ENCODE data around the gene LHFPL6. TPM values are rescaled to one million over a fixed set of nuclear protein-coding genes. Genes with fewer than 3 reads are reported as not detected.
"Not testable (repeated sequence)": the region's sequence is repeated elsewhere in the genome, so short reads cannot be mapped to it uniquely, and the experiment has no call there.

The LHFPL6 gene
- total RNA-seq, 1 donor from 2014 or later = 54.3 TPM

DNA sequence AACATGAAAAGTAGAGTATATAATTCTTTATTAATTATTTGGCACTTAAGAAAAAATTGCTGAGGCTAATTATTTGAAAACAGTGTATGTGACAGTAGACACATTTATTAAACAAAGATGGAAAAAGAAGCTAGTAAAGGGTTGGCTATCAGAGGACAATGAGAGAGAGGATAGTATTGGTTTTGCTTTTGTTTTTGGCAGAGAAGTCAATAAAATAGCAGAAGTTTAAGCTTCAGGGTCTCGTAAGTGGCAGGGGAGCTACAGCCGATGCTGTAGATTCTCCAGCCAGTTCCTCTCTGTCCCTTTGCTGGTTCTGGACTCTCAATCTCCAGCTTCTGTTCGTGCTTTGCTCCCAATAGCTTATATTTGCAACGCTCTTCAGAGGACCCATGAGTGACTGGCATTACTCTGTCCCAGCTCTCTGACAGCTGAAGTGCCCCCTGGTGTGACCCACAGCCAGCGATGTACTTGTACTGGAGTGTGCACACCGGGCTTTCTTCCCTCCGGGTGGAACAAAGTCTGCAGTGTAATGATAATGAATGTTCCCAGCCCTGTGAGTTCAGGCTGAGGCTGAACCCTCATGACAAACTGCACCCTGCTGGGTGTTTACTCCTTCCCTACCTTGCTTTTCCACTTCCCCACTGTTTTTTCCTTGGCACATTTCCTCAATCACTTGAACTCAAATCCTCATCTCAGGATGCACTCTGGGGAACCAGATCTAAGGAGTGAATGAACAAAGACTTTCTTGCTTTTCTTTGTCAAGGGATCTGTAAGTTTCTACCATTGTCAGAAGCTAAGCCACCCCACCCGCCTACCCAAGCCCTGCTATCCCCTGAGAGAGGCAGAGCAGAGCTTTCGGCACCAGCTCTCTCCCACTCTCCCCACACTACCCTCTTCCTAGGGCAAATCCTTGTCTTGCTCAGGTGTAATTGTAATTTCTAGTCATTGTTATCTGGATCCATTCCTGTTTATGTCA is 254.8 kb downstream of the LHFPL6 start:
- peak; percentile 73 for DNase-seq
- intact Hi-C loops (cut with micrococcal nuclease) = no loop called here
- peak; percentile 92 for ATAC-seq

DNA sequence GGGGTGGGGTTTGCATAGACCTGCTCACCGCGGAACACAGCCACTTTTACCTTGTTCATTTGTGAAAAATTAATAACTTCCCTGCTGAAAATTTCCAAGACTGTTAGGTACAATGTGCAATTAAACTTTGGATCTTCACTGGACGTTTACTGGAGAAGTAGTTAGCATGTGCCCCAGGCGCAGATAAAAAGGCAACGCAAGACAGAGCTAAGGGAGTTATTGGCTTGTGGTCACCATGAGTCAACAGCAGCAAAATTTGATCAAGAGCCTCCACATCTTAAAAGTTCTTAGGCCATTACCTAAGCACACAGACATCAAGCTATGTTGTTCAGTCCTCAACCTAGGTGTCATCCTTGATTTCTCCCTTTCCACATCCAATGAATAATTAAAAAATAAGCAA is 257.0 kb downstream of the LHFPL6 start:
- no peak for DNase-seq
- intact Hi-C loops (cut with micrococcal nuclease) = no loop called here
- no peak for ATAC-seq

DNA sequence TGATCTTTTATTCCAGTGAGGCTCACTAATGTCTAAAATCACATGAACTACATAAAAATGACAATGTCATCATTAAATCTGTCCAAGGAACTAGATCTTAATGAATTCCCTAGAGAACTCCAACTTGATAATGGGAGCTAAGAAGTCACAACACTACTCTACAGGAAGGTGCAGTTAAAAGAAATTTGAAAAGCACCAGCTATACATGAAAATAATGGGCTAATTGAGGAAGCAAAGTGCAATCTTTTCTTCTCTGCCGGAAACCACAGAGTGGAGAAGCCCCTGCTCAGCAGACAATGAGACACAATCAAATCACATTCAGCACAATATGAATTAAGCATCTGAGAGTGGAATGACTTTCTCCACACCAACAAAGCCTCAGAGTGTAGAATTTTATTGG is 261.7 kb downstream of the LHFPL6 start:
- intact Hi-C loops (cut with micrococcal nuclease) = no loop called here
- no peak for DNase-seq
- ATAC-seq = no peak

DNA sequence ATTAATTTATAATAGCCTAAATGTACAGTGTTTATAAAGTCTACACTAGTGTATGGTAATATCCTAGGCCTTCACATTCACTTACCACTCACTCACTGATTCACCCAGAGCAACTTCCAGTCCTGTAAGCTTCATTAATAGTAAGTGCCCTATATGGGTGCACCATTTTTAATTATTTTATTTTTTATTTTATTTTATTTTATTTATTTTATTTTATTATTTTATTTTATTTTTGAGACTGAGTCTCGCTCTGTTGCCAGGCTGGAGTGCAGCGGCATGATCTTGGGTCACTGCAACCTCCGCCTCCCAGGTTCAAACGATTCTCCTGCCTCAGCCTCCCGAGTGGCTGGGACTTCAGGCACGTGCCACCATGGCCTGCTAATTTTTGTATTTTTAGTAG is 264.9 kb downstream of the LHFPL6 start:
- ATAC-seq; intact Hi-C loops (cut with micrococcal nuclease); DNase-seq: not testable (repeated sequence)

DNA sequence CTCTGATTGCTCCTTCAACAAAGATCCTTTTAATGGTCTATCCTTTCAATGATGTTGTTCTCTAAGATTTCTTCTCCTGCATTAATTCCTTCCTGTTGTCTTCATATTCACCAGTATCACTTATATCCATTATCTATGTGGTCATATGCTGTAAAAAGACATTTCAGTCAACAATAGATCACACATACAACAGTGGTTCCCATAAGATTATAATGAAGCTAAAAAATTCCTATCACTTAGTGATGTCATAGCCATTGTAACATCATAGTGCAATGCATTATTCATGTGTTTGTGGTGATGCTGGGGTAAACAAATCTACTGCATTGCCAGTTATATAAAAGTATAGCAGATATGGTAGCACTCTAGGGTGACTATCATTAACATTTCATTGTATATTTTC is 266.1 kb downstream of the LHFPL6 start:
- intact Hi-C loops (cut with micrococcal nuclease) = no loop called here
- no peak for ATAC-seq
- no peak for DNase-seq

DNA sequence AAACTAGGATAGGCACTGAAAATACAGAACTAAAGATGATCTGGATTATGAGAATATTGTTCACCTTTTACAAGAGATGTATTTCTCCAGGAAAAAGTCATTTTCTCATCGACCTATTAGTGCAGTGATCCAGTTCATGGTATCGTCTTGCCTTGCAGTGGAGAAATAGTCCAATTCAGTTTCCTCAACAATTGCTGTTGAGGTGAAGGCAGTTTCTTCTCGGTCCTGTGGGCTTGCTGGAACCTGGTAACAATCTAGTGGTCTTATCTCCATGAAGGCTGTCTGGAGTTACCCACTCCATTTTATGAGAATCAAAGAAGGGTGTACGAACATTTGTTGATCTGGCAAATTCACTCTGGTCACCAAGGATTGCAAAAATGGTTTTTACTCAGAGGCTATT is 266.8 kb downstream of the LHFPL6 start:
- ATAC-seq (no peak), DNase-seq (no peak)
- intact Hi-C loops (cut with micrococcal nuclease) = no loop called here

DNA sequence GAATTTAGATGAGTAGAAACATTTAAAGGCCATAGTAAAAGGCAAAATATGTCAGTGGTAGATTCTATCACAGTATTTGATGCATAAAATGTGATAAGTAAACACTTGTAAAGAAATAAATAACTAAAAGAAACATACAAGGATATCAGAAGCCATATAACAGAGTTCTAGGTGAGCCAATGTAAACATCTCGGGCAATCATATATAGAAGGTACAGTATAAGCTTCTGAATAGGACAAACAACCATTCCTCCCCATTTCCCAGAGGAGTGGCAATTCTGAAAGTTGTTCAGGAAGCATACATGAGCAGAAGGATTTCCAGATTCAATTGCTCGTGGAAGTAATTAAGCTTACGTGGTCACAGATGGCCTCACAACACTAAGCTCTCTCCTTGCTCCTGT is 267.3 kb downstream of the LHFPL6 start:
- no peak for DNase-seq
- intact Hi-C loops (cut with micrococcal nuclease) = no loop called here
- no peak for ATAC-seq

DNA sequence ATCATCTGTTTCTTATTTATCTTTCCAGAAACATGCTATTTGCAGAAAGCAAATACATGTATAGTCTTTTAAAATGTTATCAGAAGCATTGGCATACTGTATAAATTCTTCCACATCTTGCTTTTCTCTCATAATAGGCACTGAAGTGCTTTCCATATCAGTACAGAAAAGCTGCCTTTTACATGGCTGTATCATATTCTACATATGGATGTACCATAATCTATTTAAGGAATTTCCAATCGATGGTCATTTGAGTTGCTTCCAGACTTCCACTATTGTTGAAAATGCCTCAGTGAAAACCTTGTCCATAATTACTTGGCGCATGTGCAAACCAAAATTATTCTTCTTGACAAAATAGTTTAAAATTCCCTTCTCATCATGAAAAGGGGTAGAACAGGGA is 272.5 kb downstream of the LHFPL6 start:
- ATAC-seq (no peak), DNase-seq (no peak)
- intact Hi-C loops (cut with micrococcal nuclease) = no loop called here

DNA sequence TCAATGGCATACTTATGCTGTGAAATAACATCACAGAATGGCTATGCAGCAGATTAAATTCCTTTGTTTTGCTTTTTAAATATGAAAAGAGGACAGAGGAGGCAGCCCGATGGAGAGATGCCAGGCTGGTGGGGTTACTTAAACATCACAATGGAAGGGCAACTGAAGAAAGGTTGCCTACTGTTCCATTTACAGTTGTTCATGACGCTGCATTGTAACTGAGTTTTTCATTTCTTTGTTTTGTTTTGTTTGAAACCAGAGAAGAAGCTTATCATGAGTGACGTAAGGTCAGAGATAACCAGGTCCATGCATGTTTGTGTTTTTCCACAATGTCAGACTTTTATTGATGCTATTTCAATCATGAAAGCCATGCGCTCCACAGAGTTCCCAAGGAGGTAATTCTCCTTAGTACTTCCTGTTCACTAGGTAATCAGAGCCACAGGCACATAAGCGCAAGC is 273.8 kb downstream of the LHFPL6 start:
- intact Hi-C loops (cut with micrococcal nuclease) = no loop called here

DNA sequence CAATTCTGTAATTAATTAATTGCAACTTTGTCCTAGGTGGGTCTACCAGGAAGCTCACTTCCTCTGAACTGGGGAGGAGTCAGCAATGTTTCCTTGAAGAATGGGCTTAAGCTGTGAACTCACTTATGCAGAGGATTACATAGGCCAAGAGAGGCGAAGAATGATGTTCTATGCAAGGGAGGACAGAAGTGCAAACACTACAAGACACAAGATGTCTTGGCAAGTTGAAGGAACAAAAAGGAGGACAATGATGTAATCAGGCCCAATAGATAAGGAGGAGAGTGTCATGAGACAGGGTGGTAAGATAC is 275.9 kb downstream of the LHFPL6 start:
- DNase-seq = no peak
- ATAC-seq = peak; percentile 67
- intact Hi-C loops (cut with micrococcal nuclease) = no loop called here

More for the DNA sequence above, 273.8 kb downstream of the LHFPL6 start:
- DNase-seq = no peak
- ATAC-seq = no peak

DNA sequence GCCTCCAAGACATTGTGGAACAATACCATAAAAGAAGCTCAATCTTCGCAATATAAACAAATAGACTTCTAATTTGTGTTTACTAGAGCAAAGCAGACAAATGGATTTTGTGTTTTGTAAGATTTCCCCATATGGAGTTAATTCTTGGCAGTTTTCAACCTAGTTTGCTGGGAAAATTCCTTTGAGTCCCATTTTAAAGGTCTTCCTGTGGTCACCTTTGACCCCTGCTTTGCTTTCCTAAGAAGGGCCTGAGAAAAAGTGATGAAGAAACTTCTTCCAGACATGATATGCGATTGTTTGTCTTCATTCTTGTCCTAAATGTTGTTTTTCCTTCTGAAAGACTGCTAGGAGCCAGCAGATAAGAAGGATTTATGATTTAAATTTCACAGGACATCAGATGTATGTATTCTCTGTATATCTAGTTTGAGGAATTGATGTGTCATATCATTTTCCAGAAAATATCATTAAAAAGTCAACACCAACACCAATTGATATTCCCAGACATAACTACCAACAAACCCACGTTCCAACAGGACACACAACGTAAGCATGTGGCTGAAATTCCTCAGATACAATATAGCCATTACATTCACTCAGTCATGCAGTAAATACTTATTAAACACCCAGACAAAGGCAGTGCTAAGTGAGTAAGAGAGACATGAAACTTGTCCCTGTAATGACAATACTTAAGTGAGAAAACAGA is 276.4 kb downstream of the LHFPL6 start:
- intact Hi-C loops (cut with micrococcal nuclease) = no loop called here
- no peak for DNase-seq
- peak; percentile 11 for ATAC-seq

DNA sequence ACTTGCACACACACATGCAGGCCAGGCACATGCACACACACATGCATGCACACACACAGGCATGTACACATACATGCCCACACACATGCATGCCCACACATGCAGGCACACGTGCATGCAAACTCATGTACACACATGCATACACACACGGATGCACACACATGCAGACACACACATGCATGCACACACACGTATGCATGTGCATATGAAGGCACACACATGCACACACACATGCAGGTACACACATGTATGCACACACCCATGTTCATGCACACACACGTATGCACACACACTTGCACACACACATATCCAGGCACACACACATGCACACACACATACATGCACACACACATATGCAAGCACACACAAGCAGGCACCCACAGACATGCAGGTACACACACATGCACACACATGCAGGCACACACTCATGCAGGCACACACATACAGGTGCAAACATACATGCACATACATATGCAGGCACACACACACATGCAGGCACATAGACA is 278.1 kb downstream of the LHFPL6 start:
- ATAC-seq = no peak
- DNase-seq = no peak
- intact Hi-C loops (cut with micrococcal nuclease) = no loop called here

DNA sequence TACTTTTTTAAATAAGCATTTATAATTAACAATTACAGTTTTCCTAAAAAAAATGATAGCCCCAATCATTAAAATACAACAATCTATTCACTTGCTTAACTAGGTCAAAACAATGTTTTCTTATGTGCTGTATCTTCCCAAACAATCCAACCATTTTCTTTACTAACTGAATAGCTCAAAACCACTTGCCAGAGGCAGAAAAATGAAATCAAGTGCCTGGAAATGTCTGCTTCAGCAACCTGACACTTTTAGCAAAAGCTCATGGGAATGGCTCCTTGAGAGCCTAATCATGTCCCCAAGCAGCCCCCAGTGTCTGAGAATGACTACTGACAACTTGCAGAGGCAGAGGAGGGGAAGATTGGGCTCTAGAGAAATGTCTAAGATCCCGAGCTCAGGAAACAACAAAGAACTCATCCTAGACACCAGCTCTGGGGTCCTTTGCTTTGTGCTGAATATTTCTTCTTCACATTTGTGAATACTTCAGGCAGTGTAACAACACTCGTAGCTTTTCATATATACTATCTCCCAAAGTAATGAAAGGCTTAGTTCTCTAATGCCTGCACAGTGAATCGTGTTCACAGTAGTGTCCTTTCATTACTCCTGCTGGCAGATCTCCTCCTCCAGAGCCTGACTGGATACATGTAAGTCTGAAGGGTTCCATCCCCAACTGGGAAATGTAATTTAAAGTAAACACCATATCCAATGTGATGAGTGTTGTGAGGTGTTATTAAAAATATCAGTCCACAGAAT is 280.0 kb downstream of the LHFPL6 start:
- DNase-seq (no peak), ATAC-seq (no peak)
- intact Hi-C loops (cut with micrococcal nuclease) = no loop called here

DNA sequence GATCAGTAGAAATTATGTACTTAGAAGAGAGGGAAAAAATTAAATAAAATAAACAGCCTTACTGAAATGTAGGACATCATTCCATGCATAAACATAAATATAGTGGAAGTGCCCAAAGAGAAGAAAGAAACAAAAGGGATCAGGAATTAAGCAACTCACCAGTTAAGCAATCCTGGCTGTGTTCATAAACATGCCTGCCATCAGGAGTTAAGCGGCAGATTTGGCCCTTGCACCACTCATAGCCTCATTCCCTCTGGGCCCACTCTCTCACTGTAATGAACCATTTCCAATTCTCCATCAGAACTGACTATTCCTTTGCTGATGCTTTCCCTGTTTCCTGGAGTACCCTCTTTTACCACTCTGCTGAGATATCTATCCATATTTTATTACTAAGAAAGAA is 281.4 kb downstream of the LHFPL6 start:
- intact Hi-C loops (cut with micrococcal nuclease) = no loop called here
- DNase-seq = peak; percentile 39
- peak; percentile 81 for ATAC-seq

DNA sequence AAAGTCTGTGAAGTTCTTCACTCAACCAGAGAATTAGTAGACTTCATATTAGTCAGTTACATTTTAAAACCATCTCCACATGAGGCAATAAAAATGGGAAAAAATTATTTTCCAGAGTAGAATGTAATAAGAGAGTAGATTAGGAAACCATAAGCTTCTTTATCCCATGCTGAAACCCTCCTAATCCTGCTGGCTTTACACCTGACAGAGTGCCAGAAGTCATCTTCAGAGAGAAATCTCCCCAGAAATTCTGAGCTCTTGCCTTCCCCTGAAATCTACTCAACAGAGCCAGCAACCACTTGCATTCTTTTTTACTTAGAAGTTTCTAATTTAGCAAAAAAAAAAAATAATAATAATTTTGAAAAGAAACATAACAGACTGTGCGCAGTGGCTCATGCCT is 284.8 kb downstream of the LHFPL6 start:
- intact Hi-C loops (cut with micrococcal nuclease) = no loop called here
- DNase-seq = no peak
- no peak for ATAC-seq

DNA sequence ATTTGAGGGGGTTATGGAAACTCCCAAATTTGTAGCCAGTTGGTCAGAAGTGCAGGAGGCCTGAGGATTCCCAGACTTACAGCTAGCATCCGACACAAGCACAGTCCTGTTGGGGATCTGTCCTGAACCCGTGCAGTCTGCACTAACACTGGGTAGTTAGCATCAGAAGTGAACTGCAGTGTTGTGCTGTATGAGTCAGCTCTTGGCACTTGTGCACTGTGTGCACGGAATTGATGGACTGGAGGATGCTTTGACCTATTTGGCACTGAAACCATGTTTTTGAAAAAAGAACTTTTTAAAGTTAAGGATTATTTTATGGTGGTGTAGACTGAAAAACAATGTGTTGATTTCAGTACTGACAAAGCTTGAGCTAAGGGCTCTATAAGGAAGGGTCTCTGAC is 285.7 kb downstream of the LHFPL6 start:
- ATAC-seq = peak; percentile 89
- peak; percentile 41 for DNase-seq
- intact Hi-C loops (cut with micrococcal nuclease) = no loop called here

DNA sequence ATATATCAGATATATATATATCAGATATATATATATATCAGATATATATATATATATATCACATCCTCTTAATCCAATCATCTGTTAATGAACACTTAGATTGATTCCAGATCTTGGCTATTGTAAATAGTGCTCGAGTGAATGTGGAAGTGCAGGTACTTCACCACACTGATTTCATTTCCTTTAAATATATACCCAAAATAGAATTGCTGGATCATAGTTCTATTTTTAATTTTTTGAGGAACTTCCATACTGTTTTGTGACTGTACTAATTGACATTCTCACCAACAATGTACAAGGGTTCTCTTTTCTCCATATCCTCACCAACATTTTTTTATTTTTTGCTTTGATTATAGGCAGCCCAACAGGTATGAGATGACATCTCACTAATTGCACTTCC is 287.2 kb downstream of the LHFPL6 start:
- DNase-seq (no peak), ATAC-seq (no peak)
- intact Hi-C loops (cut with micrococcal nuclease) = no loop called here

DNA sequence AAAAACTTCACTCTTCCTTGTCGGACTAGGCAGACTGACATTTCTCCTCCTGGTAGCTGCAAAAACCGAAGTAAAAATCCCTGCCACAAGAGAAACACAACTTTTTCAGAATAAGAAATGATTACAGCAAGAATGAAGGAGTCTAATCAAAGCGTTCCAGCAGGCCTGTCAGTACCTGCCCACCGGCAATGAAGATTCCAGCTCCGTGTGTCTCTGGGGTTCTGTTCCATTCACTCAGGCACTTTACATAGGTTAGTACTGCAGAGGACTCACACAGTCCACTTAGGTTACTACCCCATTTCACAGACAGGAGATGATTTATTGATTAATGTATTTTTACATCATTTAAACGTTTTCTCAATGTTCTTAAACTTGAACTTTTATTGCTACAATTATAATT is 289.3 kb downstream of the LHFPL6 start:
- no peak for DNase-seq
- intact Hi-C loops (cut with micrococcal nuclease) = no loop called here
- ATAC-seq = no peak

DNA sequence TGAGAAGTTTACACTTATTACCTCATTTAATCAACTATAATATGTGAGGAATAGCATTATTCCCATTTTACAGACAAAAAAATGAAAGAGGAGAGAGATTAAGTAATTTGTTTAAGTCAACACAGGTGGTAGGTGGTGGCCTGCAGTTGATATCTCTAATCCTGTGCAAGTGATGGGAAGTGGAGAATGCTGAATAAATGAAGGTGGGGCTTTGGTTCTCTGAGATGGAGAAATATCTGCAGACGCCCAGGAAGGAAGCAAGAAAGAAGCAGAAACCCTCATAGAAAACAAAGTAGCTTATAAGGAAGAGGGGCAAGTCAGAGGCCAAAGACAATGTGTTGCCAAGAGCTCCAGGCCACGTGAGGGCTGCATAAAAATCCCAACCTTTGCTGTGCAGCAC is 290.4 kb downstream of the LHFPL6 start:
- DNase-seq (no peak), ATAC-seq (no peak)
- intact Hi-C loops (cut with micrococcal nuclease) = no loop called here

DNA sequence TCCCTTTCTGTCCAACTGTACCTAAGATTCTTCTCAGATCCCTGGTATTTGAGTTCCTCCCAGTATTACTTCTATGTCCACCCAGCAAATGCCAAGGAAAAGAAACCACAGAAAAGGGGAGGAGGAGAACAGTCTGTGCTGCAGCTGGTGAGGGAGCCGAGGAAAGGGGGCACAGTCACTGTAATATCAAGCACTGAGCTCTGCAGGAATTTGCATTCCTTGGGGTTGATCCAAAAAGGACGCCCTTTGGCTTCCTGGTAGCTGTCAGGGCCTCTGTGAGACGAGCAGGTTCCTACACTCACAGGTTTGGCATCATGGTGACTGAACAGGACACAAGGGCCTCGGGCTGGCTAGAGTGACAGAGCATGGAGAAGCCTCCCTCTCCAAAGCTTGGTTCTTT is 291.4 kb downstream of the LHFPL6 start:
- DNase-seq = peak; percentile 32
- intact Hi-C loops (cut with micrococcal nuclease) = no loop called here
- peak; percentile 94 for ATAC-seq

All from left ventricle myocardium superior (tissue), 1 donor.